Naive B cell (primary cell): Measurements from ENCODE around the gene SCN4B. TPM values are rescaled to one million over a fixed set of nuclear protein-coding genes. Genes with fewer than 3 reads are reported as not detected.

ENCODE experiments used
- ATAC-seq, 2 donors: fragments of 150-1000 bp; cut with Tn5 transposase; 2 replicates each; pipeline ENCODE4 v1.10.0; 2021; ENCODE audit warnings: low read depth in 2 of 2, mild to moderate bottlenecking in 2 of 2, moderate library complexity in 2 of 2
- DNase-seq: peaks from one replicate; pipeline ENCODE4 v3.0.0; 2022
- H3K27ac Mint-ChIP-seq, 6 donors: one replicate each; pipeline ENCODE4 v1.8.0; 2020 to 2022; ENCODE audit warnings: mild to moderate bottlenecking in 6 of 6, mixed read lengths in 6 of 6, moderate library complexity in 5 of 6, inconsistent platforms in 2 of 6
- H3K27me3 Mint-ChIP-seq, 3 donors: one replicate each; pipeline ENCODE4 v1.8.0; 2021 to 2022; ENCODE audit warnings: mixed read lengths in 3 of 3, mild to moderate bottlenecking in 1 of 3
- H3K36me3 Mint-ChIP-seq, 2 donors: one replicate each; pipeline ENCODE4 v1.8.0; 2020 to 2022; ENCODE audit warnings: mixed read lengths in 2 of 2, inconsistent platforms in 1 of 2, mild to moderate bottlenecking in 1 of 2
- H3K4me1 Mint-ChIP-seq, 3 donors: one replicate each; pipeline ENCODE4 v1.8.0; 2020 to 2022; ENCODE audit warnings: mixed read lengths in 3 of 3, inconsistent platforms in 1 of 3, mild to moderate bottlenecking in 1 of 3, moderate library complexity in 1 of 3
- H3K4me3 Mint-ChIP-seq, 8 donors: one replicate each; pipeline ENCODE4 v1.8.0; 2020 to 2022; ENCODE audit warnings: mild to moderate bottlenecking in 8 of 8, mixed read lengths in 8 of 8, moderate library complexity in 8 of 8, inconsistent platforms in 2 of 8
- H3K9me3 Mint-ChIP-seq, 7 donors: one replicate each; pipeline ENCODE4 v1.8.0; 2020 to 2022; ENCODE audit warnings: mixed read lengths in 7 of 7, mild to moderate bottlenecking in 5 of 7, inconsistent platforms in 2 of 7, moderate library complexity in 1 of 7
- polyA plus RNA-seq, 6 donors: library from polyadenylated mRNA; unstranded; fragments of 300-500 nt; fragmentation: Illumina TruSeq; gene quantifications; one replicate each; pipeline ENCODE4 v1.2.3, GENCODE V29; 2021; ENCODE audit warnings: low read depth in 6 of 6

Gene SCN4B
- polyA plus RNA-seq, 6 donors from 2014 or later: not detected

GRCh38 chr11:118108513-118108912, 44.1 kb downstream of the SCN4B start:
- no peak overlapping the region for H3K4me3 Mint-ChIP-seq
- no peak for ATAC-seq
- H3K36me3 Mint-ChIP-seq: no peaks in the 10 kb centered on the region
- no peak overlapping the region for H3K27ac Mint-ChIP-seq
- no peaks in the 10 kb centered on the region for H3K9me3 Mint-ChIP-seq
- DNase-seq: no peak
- H3K4me1 Mint-ChIP-seq: no peaks in the 10 kb centered on the region
- H3K27me3 Mint-ChIP-seq: peaks cover 19 to 25% (median 20%) of the 10 kb centered on the region in 3 donors

GRCh38 chr11:118106789-118107335, 45.8 kb downstream of the SCN4B start:
- peaks cover 10 to 20% (median 14%) of the 10 kb centered on the region in 3 donors for H3K27me3 Mint-ChIP-seq
- no peaks in the 10 kb centered on the region for H3K4me1 Mint-ChIP-seq
- ATAC-seq (no peak), DNase-seq (no peak)
- H3K9me3 Mint-ChIP-seq: no peaks in the 10 kb centered on the region
- no peak overlapping the region for H3K4me3 Mint-ChIP-seq
- no peak overlapping the region for H3K27ac Mint-ChIP-seq
- H3K36me3 Mint-ChIP-seq: no peaks in the 10 kb centered on the region

- Mint-ChIP-seq H3K4me1 (no peaks in the 10 kb centered on the region), H3K9me3 (no peaks in the 10 kb centered on the region), H3K27ac (no peak overlapping the region)
Measured at GRCh38 chr11:118105657-118106305, 46.8 kb downstream of the SCN4B start.

GRCh38 chr11:118104491-118104890, 48.1 kb downstream of the SCN4B start:
- H3K4me3 Mint-ChIP-seq: no peak overlapping the region
- no peak overlapping the region for H3K27ac Mint-ChIP-seq
- DNase-seq (no peak), ATAC-seq (no peak)
- H3K9me3 Mint-ChIP-seq: no peaks in the 10 kb centered on the region
- no peaks in the 10 kb centered on the region for H3K36me3 Mint-ChIP-seq
- no peaks in the 10 kb centered on the region for H3K4me1 Mint-ChIP-seq
- peaks cover 5 to 10% (median 5%) of the 10 kb centered on the region in 3 donors for H3K27me3 Mint-ChIP-seq

More at GRCh38 chr11:118105657-118106305, 46.8 kb downstream of the SCN4B start:
- ATAC-seq (no peak), DNase-seq (no peak)
- no peak overlapping the region for H3K4me3 Mint-ChIP-seq
- peaks cover 5 to 19% (median 6%) of the 10 kb centered on the region in 3 donors for H3K27me3 Mint-ChIP-seq
- no peaks in the 10 kb centered on the region for H3K36me3 Mint-ChIP-seq

GRCh38 chr11:118102721-118103261, 49.8 kb downstream of the SCN4B start:
- H3K27ac Mint-ChIP-seq: no peak overlapping the region
- no peaks in the 10 kb centered on the region for H3K36me3 Mint-ChIP-seq
- no peaks in the 10 kb centered on the region for H3K9me3 Mint-ChIP-seq
- H3K27me3 Mint-ChIP-seq: peaks cover 4 to 13% (median 5%) of the 10 kb centered on the region in 3 donors
- DNase-seq (no peak), ATAC-seq (no peak)
- no peaks in the 10 kb centered on the region for H3K4me1 Mint-ChIP-seq
- no peak overlapping the region for H3K4me3 Mint-ChIP-seq

- ATAC-seq (no peak), DNase-seq (no peak)
- no peaks in the 10 kb centered on the region for H3K36me3 Mint-ChIP-seq
- H3K4me1 Mint-ChIP-seq: no peaks in the 10 kb centered on the region
- H3K27ac Mint-ChIP-seq: no peak overlapping the region
- H3K4me3 Mint-ChIP-seq: no peak overlapping the region
- peaks cover 12 to 13% (median 12%) of the 10 kb centered on the region in 3 donors for H3K27me3 Mint-ChIP-seq
- H3K9me3 Mint-ChIP-seq: no peaks in the 10 kb centered on the region
Measured at GRCh38 chr11:118100691-118101232, 51.9 kb downstream of the SCN4B start.

- H3K27ac Mint-ChIP-seq: no peak overlapping the region
- H3K4me1 Mint-ChIP-seq: no peaks in the 10 kb centered on the region
- DNase-seq (no peak), ATAC-seq (no peak)
- H3K9me3 Mint-ChIP-seq: no peaks in the 10 kb centered on the region
- no peak overlapping the region for H3K4me3 Mint-ChIP-seq
- no peaks in the 10 kb centered on the region for H3K36me3 Mint-ChIP-seq
- peaks cover 12 to 16% (median 13%) of the 10 kb centered on the region in 3 donors for H3K27me3 Mint-ChIP-seq
Measured at GRCh38 chr11:118099838-118100556, 52.6 kb downstream of the SCN4B start.

- peak overlapping the region in 2 of 6 donors; percentile 8 to 80 for H3K27ac Mint-ChIP-seq
Measured at GRCh38 chr11:118098996-118099837, 53.4 kb downstream of the SCN4B start.

GRCh38 chr11:118095967-118096367, 56.7 kb downstream of the SCN4B start:
- ATAC-seq (no peak), DNase-seq (no peak)
- no peaks in the 10 kb centered on the region for H3K36me3 Mint-ChIP-seq
- no peaks in the 10 kb centered on the region for H3K9me3 Mint-ChIP-seq
- no peak overlapping the region for H3K4me3 Mint-ChIP-seq
- H3K27me3 Mint-ChIP-seq: peaks cover 12 to 17% (median 13%) of the 10 kb centered on the region in 3 donors
- no peaks in the 10 kb centered on the region for H3K4me1 Mint-ChIP-seq
- H3K27ac Mint-ChIP-seq: no peak overlapping the region

More at GRCh38 chr11:118098996-118099837, 53.4 kb downstream of the SCN4B start:
- H3K27me3 Mint-ChIP-seq: peaks cover 12 to 16% (median 13%) of the 10 kb centered on the region in 3 donors
- no peaks in the 10 kb centered on the region for H3K4me1 Mint-ChIP-seq
- H3K4me3 Mint-ChIP-seq: no peak overlapping the region
- H3K9me3 Mint-ChIP-seq: no peaks in the 10 kb centered on the region
- no peaks in the 10 kb centered on the region for H3K36me3 Mint-ChIP-seq
- ATAC-seq: no peak
- DNase-seq: no peak

GRCh38 chr11:118095493-118095892, 57.1 kb downstream of the SCN4B start:
- Mint-ChIP-seq H3K27me3 (peaks cover 12 to 18% (median 13%) of the 10 kb centered on the region in 3 donors), H3K36me3 (no peaks in the 10 kb centered on the region), H3K4me3 (no peak overlapping the region), H3K9me3 (no peaks in the 10 kb centered on the region), H3K27ac (peak overlapping the region in 1 of 6 donors; percentile 82), H3K4me1 (no peaks in the 10 kb centered on the region)
- DNase-seq (no peak), ATAC-seq (no peak)

GRCh38 chr11:118092907-118093571, 59.6 kb downstream of the SCN4B start:
- Mint-ChIP-seq H3K27ac (no peak overlapping the region), H3K27me3 (peaks cover 8 to 12% (median 12%) of the 10 kb centered on the region in 3 donors), H3K9me3 (peaks cover 0 to 5% (median 3%) of the 10 kb centered on the region in 7 donors), H3K4me1 (peaks cover 9 to 13% (median 11%) of the 10 kb centered on the region in 3 donors), H3K4me3 (no peak overlapping the region), H3K36me3 (no peaks in the 10 kb centered on the region)
- DNase-seq (no peak), ATAC-seq (no peak)

GRCh38 chr11:118091690-118092089, 60.9 kb downstream of the SCN4B start:
- H3K27me3 Mint-ChIP-seq: peaks cover 4 to 10% (median 5%) of the 10 kb centered on the region in 3 donors
- H3K27ac Mint-ChIP-seq: peak overlapping the region in 2 of 6 donors; percentile 17 to 33
- no peak for DNase-seq
- H3K36me3 Mint-ChIP-seq: peaks cover 0 to 8% of the 10 kb centered on the region in 2 donors
- H3K9me3 Mint-ChIP-seq: peaks cover 0 to 14% (median 8%) of the 10 kb centered on the region in 7 donors
- no peak overlapping the region for H3K4me3 Mint-ChIP-seq
- H3K4me1 Mint-ChIP-seq: peaks cover 9 to 17% (median 13%) of the 10 kb centered on the region in 3 donors
- ATAC-seq: no peak
